Measurements from ENCODE around the gene E2F8.

DNA sequence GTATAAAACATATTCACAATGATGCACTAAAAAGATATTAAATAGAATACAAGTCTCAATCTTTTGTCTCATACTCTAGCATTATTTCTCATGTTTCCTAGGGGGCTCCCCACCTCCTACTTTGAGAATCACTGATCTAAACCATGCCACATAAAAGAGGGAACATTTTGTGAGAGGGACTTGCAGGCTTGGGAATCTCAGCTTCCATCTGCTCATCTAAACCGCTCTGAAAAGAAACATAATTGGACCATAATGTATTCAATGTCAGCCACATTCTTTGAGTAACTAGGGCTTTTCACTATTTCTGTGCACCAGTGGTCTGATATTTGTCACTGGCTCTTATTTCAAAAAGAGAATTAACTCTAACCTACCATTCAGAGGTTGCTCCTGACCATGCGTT lies 32.6 kb downstream of the E2F8 start:
- TF ChIP-seq POLR2A (IDR thresholded peaks at IDR 0.05; ENCODE audit: low read depth) (no peak), EP300 (IDR thresholded peaks at IDR 0.05) (no peak), POLR2AphosphoS5 (IDR thresholded peaks at IDR 0.05) (no peak)
- TF ChIP-seq, protein P1, sequence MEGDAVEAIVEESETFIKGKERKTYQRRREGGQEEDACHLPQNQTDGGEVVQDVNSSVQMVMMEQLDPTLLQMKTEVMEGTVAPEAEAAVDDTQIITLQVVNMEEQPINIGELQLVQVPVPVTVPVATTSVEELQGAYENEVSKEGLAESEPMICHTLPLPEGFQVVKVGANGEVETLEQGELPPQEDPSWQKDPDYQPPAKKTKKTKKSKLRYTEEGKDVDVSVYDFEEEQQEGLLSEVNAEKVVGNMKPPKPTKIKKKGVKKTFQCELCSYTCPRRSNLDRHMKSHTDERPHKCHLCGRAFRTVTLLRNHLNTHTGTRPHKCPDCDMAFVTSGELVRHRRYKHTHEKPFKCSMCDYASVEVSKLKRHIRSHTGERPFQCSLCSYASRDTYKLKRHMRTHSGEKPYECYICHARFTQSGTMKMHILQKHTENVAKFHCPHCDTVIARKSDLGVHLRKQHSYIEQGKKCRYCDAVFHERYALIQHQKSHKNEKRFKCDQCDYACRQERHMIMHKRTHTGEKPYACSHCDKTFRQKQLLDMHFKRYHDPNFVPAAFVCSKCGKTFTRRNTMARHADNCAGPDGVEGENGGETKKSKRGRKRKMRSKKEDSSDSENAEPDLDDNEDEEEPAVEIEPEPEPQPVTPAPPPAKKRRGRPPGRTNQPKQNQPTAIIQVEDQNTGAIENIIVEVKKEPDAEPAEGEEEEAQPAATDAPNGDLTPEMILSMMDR (IDR thresholded peaks at IDR 0.05) = no peak

All from esophagus muscularis mucosa (tissue), 4 donors.